ENCODE results near the gene BRD3OS. TPM values are rescaled to one million over a fixed set of nuclear protein-coding genes. Genes with fewer than 3 reads are reported as not detected.

The BRD3OS gene
- total RNA-seq, 1 experiment from 2014 or later, result 13.5 TPM

DNA sequence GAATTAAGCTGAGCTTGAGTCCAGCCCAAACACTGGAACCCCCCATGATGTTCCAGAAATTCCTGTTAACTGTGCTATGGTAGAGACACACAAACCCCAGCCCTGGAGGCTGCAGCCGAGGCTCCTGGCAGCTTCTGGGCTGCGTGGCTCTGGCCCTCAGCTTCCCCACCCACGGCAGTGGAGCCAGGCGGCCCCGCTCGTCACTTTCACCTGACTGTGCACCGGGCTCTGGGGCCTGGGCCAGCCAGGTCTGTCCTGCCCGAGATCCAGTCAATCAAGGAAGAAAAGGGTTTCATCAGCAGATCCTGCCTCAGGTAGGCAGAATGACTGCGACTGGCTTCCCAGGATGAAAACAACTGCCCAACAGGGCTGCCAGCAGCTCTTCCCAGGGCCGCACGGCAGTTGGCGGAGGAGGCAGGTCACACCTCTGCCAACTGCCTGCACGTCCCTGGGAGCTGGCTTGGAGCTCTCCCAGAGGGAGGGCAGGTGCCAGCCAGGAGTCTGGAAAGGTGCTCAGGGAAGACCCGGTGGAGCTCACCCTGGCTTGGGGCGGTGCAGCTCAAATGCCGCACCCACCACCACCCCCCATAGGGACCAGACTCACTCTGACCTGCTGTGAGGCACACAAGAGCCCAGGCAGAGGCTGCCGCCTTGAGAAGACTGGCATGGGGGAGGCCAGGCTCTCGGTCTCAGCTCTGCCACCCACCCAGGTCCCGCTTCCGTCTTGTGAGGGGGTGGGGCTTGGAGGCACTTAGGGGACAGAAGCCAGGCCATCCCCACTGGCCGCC is 21.8 kb downstream of the BRD3OS start:
- no peak for DNase-seq (ENCODE audit: low spot score)
- TF ChIP-seq EZH2 (IDR thresholded peaks at IDR 0.05; ENCODE audit: borderline replicate concordance, low read depth, low read length, poor library complexity, severe bottlenecking), result no peak
- TF ChIP-seq, protein P1, sequence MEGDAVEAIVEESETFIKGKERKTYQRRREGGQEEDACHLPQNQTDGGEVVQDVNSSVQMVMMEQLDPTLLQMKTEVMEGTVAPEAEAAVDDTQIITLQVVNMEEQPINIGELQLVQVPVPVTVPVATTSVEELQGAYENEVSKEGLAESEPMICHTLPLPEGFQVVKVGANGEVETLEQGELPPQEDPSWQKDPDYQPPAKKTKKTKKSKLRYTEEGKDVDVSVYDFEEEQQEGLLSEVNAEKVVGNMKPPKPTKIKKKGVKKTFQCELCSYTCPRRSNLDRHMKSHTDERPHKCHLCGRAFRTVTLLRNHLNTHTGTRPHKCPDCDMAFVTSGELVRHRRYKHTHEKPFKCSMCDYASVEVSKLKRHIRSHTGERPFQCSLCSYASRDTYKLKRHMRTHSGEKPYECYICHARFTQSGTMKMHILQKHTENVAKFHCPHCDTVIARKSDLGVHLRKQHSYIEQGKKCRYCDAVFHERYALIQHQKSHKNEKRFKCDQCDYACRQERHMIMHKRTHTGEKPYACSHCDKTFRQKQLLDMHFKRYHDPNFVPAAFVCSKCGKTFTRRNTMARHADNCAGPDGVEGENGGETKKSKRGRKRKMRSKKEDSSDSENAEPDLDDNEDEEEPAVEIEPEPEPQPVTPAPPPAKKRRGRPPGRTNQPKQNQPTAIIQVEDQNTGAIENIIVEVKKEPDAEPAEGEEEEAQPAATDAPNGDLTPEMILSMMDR (conservative IDR thresholded peaks at IDR 0.05; ENCODE audit: low read depth, low read length), result no peak
- Histone ChIP-seq H3K27me3 (replicated peaks; ENCODE audit: insufficient read depth, low read depth, low read length, poor library complexity) (no peaks in the 10 kb centered on the region), H3K4me1 (ENCODE audit: insufficient read depth, low read length, poor library complexity, severe bottlenecking) (no peaks in the 10 kb centered on the region), H3K4me3 (ENCODE audit: low read depth, low read length, poor library complexity, severe bottlenecking) (no peak overlapping the region), H3K27ac (ENCODE audit: low read depth, low read length, poor library complexity, severe bottlenecking) (no peak overlapping the region), H3K9me3 (ENCODE audit: low read depth, low read length, poor library complexity, severe bottlenecking) (no peaks in the 10 kb centered on the region), H3K36me3 (ENCODE audit: insufficient read depth, low read length, poor library complexity, severe bottlenecking) (peaks cover 56% of the 10 kb centered on the region)
- BruUV-seq (replicated peaks), result no TSS peak
- intact Hi-C loops (cut with micrococcal nuclease; ENCODE audit: unreplicated experiment), result no loop called here
- ChIA-PET POLR2A (ENCODE audit: low non-redundant PET) (no interaction called here), CTCF (no interaction called here)

DNA sequence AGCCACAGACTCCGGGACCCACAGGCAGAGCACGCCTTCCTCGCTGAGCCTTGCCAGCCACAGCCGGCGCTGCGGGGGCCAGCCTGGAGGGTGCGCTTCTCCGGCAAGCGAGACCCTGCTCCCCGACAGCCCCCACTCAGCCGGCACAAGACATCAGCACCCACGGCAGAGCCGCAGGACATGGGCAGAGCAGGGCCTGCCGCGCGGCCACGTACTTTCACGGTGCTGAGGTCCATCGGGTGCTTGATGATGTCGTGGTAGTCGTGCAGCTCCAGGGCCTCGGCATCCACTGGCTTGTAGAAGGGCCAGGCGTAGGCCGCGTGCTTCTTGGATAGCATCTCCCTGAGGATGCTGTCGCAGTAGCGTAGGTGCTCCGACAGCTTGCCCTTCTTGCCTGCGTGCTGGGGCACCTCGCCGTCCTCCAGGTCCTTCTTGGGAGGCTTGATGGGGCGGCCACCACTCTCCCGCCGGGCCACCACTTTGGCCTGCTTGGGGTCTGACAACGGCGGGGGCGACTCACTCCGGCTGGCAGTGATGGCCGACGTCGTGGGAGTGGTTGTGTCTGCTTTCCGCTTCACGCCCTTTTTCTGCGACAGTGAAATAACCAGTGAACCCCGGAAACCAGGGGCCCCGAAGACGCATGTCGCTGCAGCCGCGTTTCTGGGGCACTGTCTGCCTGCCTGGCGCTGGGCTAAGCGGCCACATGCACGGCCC is 22.7 kb downstream of the BRD3OS start:
- no peak for DNase-seq (ENCODE audit: low spot score)
- intact Hi-C loops (cut with micrococcal nuclease; ENCODE audit: unreplicated experiment), result no loop called here
- Histone ChIP-seq H3K4me3 (ENCODE audit: low read depth, low read length, poor library complexity, severe bottlenecking) (no peak overlapping the region), H3K4me1 (ENCODE audit: insufficient read depth, low read length, poor library complexity, severe bottlenecking) (no peaks in the 10 kb centered on the region), H3K36me3 (ENCODE audit: insufficient read depth, low read length, poor library complexity, severe bottlenecking) (peaks cover 65% of the 10 kb centered on the region), H3K27me3 (replicated peaks; ENCODE audit: insufficient read depth, low read depth, low read length, poor library complexity) (no peaks in the 10 kb centered on the region), H3K27ac (ENCODE audit: low read depth, low read length, poor library complexity, severe bottlenecking) (no peak overlapping the region), H3K9me3 (ENCODE audit: low read depth, low read length, poor library complexity, severe bottlenecking) (no peaks in the 10 kb centered on the region)
- ChIA-PET POLR2A (ENCODE audit: low non-redundant PET) (no interaction called here), CTCF (no interaction called here)
- no peak for TF ChIP-seq EZH2 (IDR thresholded peaks at IDR 0.05; ENCODE audit: borderline replicate concordance, low read depth, low read length, poor library complexity, severe bottlenecking)
- TF ChIP-seq, protein P1 (conservative IDR thresholded peaks at IDR 0.05; ENCODE audit: low read depth, low read length), result no peak
- no TSS peak for BruUV-seq (replicated peaks)

DNA sequence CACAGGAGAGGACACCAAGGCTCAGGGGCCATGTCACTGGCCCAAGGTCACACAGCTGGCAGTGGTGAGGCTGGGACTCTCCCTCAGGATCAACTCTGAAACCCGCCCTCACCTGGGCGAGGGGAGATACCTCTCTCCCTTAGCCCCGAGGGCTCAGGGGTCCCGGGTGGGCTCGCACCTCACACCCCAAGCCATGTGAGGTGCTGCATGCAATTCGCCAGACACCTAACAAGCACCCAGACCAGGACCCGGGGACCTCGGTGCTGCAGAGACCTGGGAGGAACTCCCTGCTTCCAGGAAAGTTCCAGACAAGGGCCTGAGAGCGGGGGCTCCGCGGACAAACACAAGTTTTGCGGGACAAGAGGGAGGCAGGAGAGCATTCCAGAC is 23.3 kb downstream of the BRD3OS start:
- Histone ChIP-seq H3K27me3 (replicated peaks; ENCODE audit: insufficient read depth, low read depth, low read length, poor library complexity) (no peaks in the 10 kb centered on the region), H3K27ac (ENCODE audit: low read depth, low read length, poor library complexity, severe bottlenecking) (no peak overlapping the region), H3K36me3 (ENCODE audit: insufficient read depth, low read length, poor library complexity, severe bottlenecking) (peaks cover 63% of the 10 kb centered on the region), H3K4me1 (ENCODE audit: insufficient read depth, low read length, poor library complexity, severe bottlenecking) (no peaks in the 10 kb centered on the region), H3K4me3 (ENCODE audit: low read depth, low read length, poor library complexity, severe bottlenecking) (no peak overlapping the region), H3K9me3 (ENCODE audit: low read depth, low read length, poor library complexity, severe bottlenecking) (no peaks in the 10 kb centered on the region)
- no TSS peak for BruUV-seq (replicated peaks)
- no peak for DNase-seq (ENCODE audit: low spot score)
- intact Hi-C loops (cut with micrococcal nuclease; ENCODE audit: unreplicated experiment), result no loop called here
- TF ChIP-seq, protein P1 (conservative IDR thresholded peaks at IDR 0.05; ENCODE audit: low read depth, low read length), result no peak
- TF ChIP-seq EZH2 (IDR thresholded peaks at IDR 0.05; ENCODE audit: borderline replicate concordance, low read depth, low read length, poor library complexity, severe bottlenecking), result no peak
- ChIA-PET POLR2A (ENCODE audit: low non-redundant PET) (no interaction called here), CTCF (no interaction called here)
